Progenitor cell of endocrine pancreas (in vitro differentiated cells): ENCODE measurements around the gene FOXP1. TPM values are rescaled to one million over a fixed set of nuclear protein-coding genes. Genes with fewer than 3 reads are reported as not detected.

Experiments used
- DNase-seq: peaks from one replicate; pipeline ENCODE4 v3.0.0; 2021; ENCODE audit warnings: low spot score; ENCODE audit not compliant: unreplicated experiment
- H3K27ac Mint-ChIP-seq: 2 replicates; pipeline ENCODE4 v1.8.0; 2021; ENCODE audit warnings: mild to moderate bottlenecking, moderate library complexity, mixed read lengths
- H3K27me3 Mint-ChIP-seq: 2 replicates; pipeline ENCODE4 v1.8.0; 2021; ENCODE audit warnings: mixed read lengths
- H3K36me3 Mint-ChIP-seq: 2 replicates; pipeline ENCODE4 v1.8.0; 2022; ENCODE audit warnings: mixed read lengths; ENCODE audit not compliant: insufficient read depth
- H3K4me1 Mint-ChIP-seq: 2 replicates; pipeline ENCODE4 v1.8.0; 2021; ENCODE audit warnings: low read depth, mixed read lengths
- H3K4me3 Mint-ChIP-seq: 2 replicates; pipeline ENCODE4 v1.8.0; 2021; ENCODE audit warnings: low read depth, mild to moderate bottlenecking, moderate library complexity, mixed read lengths
- H3K9me3 Mint-ChIP-seq: 2 replicates; pipeline ENCODE4 v1.8.0; 2021; ENCODE audit warnings: low read depth, mixed read lengths
- CTCF ChIP-seq: fragments of 200-600 bp; sonication (generic); IDR thresholded peaks from one replicate; pipeline ENCODE4 v1.5.0; 2021; ENCODE audit warnings: antibody characterized with exemption, mild to moderate bottlenecking; ENCODE audit not compliant: unreplicated experiment
- total RNA-seq: library from RNA; stranded (reverse); gene quantifications from 2 replicates; pipeline ENCODE4 v1.2.1, GENCODE V29; 2021

The FOXP1 gene
- total RNA-seq, 1 donor from 2014 or later, result 242 TPM

- DNase-seq, result no peak
- TF ChIP-seq CTCF, result no peak
- Mint-ChIP-seq H3K9me3 (no peaks in the 10 kb centered on the region), H3K36me3 (peaks cover 2% of the 10 kb centered on the region), H3K4me3 (no peak overlapping the region), H3K27me3 (no peaks in the 10 kb centered on the region), H3K27ac (peak overlapping the region; percentile 2), H3K4me1 (peaks cover 30% of the 10 kb centered on the region)
Measured at GRCh38 chr3:71409352-71409751, 174.2 kb downstream of the FOXP1 start.

- no peak for DNase-seq
- H3K36me3 Mint-ChIP-seq, result peaks cover 2% of the 10 kb centered on the region
- no peaks in the 10 kb centered on the region for H3K9me3 Mint-ChIP-seq
- peak overlapping the region; percentile 2 for H3K27ac Mint-ChIP-seq
- peaks cover 31% of the 10 kb centered on the region for H3K4me1 Mint-ChIP-seq
- no peak overlapping the region for H3K4me3 Mint-ChIP-seq
- no peaks in the 10 kb centered on the region for H3K27me3 Mint-ChIP-seq
- no peak for TF ChIP-seq CTCF
Measured at GRCh38 chr3:71408903-71409302, 174.6 kb downstream of the FOXP1 start.

GRCh38 chr3:71407823-71408222 is 175.7 kb downstream of the FOXP1 start:
- peaks cover 36% of the 10 kb centered on the region for H3K4me1 Mint-ChIP-seq
- no peaks in the 10 kb centered on the region for H3K27me3 Mint-ChIP-seq
- H3K27ac Mint-ChIP-seq, result no peak overlapping the region
- H3K4me3 Mint-ChIP-seq, result no peak overlapping the region
- H3K36me3 Mint-ChIP-seq, result peaks cover 3% of the 10 kb centered on the region
- TF ChIP-seq CTCF, result no peak
- H3K9me3 Mint-ChIP-seq, result no peaks in the 10 kb centered on the region
- DNase-seq, result no peak

- Mint-ChIP-seq H3K27me3 (no peaks in the 10 kb centered on the region), H3K27ac (no peak overlapping the region), H3K36me3 (peaks cover 3% of the 10 kb centered on the region), H3K4me1 (peaks cover 42% of the 10 kb centered on the region), H3K4me3 (no peak overlapping the region), H3K9me3 (no peaks in the 10 kb centered on the region)
- TF ChIP-seq CTCF, result no peak
- no peak for DNase-seq
Measured at GRCh38 chr3:71406972-71407810, 176.3 kb downstream of the FOXP1 start.

GRCh38 chr3:71402911-71403310 is 180.6 kb downstream of the FOXP1 start:
- Mint-ChIP-seq H3K4me3 (no peak overlapping the region), H3K4me1 (peaks cover 64% of the 10 kb centered on the region), H3K27me3 (no peaks in the 10 kb centered on the region), H3K36me3 (peaks cover 3% of the 10 kb centered on the region), H3K9me3 (no peaks in the 10 kb centered on the region), H3K27ac (no peak overlapping the region)
- no peak for TF ChIP-seq CTCF
- no peak for DNase-seq
